Glomerular visceral epithelial cell (primary cell): ENCODE data around the gene ZFHX2.
"Not testable (repeated sequence)": the region's sequence is repeated elsewhere in the genome, so short reads cannot be mapped to it uniquely, and the experiment has no call there.

Source experiments
- DNase-seq: peaks from one replicate; pipeline ENCODE4 v3.0.0-alpha.2; 2016; ENCODE audit errors: extremely low spot score

ZFHX2 gene

DNA sequence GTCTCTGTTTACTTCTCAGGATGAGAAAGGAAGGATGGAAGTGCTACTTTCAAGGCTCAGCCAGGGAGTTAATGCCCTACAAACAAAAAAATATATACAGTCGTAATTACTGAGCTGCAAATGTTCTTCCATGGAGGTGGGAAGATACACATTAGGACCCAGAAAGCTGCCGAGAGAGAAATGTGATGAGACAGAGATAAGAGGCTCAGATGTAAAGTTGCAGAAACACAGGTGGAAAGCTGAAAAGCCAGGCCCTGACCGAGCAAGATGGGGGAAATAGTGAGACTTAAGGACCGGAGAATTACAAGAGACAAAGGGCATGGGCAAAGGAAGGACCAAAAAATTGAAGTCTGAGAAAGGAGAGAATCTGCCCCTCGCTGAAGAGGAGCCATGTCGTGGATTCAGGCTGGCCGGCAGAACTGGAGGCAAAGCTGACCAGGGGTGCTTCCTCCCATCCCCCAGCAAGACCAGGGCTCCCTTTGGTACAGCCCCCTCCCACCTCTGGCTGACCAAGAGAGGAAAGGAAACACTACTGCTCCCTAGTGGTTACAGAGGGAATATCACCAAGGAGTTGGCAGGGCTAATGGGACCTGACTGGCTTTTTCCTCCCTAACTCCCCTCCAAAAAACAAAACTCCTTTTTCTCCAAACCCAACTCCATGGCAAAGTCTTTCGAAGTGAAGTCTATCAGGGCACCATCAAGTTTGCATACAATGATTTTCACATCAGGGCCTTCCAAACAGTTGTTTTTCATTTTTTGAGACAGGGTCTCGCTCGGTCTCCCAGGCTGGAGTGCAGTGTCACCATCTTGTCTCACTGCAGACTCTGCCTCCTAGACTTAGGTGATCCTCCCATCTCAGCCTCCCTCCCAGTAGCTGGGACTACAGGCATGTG, 12.1 kb downstream of the ZFHX2 start:
- peak; percentile 47 for DNase-seq

GRCh38 chr14:23538785-23539184, 12.8 kb downstream of the ZFHX2 start:
- DNase-seq: no peak

DNA sequence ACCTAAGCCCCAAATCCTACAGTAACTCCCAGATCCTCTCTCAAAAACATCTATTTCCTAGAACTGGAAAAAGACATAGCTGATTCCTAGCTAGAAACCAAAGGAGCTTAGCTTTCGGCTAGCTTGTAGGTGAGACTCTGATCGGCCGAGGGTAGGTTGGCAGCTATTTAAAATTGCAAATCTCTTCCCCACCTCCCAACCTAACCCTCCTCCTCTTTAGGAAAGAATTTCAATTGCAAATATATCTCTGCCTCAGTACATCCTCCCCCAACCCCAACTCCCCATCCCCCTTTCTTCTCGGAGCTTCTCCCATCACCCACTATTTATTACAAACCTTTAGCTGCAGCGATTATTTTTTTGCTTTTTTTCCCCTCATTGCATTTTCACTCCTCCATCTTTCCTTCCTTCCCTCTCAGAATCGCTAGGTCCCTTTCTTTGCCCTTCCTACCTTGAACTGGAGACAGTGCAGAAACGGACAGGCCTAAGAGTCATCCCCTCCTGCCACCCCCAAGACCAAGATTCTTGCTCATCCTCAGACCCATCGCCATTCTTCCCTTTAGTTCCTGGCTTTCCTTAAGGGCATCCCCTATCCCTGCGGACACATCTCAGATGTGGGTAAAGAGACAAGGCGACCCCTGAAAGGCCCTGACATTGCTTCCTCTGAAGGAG, 13.4 kb downstream of the ZFHX2 start:
- DNase-seq: no peak

- no peak for DNase-seq
These were observed 14.1 kb downstream of the ZFHX2 start for GRCh38 chr14:23537351-23538049.

DNA sequence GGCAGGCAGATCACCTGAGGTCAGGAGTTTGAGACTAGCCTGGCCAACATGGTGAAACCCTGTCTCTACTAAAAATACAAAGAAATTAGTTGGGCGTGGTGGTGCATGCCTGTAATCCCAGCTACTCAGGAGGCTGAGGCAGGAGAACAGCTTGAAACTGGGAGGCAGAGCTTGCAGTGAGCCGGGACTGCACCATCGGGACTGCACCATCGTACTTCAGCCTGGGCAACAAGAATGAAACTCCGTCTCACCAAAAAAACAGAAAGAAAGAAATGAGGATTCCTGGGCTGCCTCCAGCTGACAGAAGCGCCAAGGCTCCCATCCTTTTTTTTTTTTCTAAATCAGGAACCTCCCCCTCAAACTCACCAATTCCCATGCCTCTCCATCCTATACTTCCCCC, 14.7 kb downstream of the ZFHX2 start:
- not testable (repeated sequence) for DNase-seq

GRCh38 chr14:23536494-23536893, 15.1 kb downstream of the ZFHX2 start:
- no peak for DNase-seq

GRCh38 chr14:23535943-23536342, 15.6 kb downstream of the ZFHX2 start:
- no peak for DNase-seq

DNA sequence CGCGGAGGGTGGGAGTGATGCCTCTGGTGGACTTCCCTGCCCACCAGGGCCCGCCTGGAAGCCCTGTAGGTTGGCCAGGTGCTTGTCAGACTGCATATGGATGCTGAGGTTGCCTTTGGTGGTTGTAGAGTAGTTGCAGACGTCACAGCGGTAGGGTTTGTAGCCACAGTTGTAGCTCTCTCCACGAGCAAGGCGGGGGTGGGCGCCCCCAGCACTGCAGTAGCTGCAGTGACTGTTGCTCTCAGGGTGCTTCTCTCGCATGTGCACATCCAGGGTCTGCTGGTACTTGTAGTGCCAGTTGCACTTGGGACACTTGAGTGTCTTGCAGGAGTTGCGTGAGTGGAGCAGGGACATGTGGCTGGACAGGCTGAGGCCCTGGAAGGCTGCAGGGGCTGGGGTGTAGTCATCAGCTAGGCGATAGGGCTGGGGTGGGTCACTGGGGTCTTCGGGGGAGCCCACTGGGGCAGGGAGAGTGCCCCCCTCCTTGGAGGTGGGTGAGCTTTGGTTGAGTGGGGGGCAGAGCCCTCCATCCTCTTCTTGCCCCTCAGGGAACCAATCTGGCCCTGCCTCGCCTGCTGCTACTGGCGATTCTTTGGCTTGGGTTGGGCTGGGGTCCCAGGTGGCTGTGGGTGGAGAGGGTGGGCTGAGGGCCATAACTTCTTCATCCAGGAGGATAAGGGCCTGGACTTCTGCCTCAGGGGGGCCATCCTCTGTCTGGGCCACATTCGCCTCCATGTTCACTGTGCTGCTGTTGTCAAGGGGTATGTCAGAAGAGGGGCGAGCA, 17.7 kb downstream of the ZFHX2 start:
- DNase-seq: no peak

DNA sequence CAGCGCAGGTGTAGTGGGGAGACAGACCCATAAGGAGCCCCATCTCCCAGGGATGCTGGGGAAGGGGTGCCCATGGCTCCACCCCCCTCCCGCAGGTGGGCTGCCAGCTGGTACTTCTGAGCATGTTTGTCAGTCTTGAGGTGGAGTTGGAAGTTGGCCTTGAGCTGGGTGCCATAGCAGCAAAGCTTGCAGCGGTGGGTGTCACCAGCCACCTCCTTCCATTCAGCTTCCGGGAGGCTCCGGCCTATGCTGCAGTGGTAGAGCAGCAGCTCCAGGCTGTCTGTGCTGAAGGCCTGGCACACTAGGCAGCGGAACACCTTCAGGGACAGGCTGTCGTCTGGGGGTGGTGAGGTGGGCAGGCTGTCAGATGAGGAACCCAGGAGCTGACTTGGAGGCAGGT, 18.9 kb downstream of the ZFHX2 start:
- DNase-seq: no peak

DNA sequence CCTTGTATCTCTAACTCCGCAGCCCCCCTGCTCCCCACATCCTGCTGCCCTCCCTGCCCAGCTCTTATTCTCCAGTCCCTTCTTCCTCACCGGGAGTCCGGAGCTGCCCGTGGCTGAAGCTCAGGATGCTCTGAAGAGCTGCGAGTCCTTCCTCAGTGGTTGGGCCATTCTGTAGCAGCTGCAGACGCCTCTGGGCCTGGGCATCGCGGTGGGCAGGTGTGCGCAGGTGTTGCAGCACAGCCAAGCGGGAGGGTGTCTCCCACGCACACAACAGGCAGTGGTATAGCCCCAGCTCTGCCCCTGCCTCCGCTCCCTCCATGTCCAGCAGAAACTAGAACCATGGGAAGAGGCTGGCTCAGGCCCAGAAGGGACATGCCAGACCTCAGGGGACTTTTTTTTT, 20.2 kb downstream of the ZFHX2 start:
- no peak for DNase-seq

DNA sequence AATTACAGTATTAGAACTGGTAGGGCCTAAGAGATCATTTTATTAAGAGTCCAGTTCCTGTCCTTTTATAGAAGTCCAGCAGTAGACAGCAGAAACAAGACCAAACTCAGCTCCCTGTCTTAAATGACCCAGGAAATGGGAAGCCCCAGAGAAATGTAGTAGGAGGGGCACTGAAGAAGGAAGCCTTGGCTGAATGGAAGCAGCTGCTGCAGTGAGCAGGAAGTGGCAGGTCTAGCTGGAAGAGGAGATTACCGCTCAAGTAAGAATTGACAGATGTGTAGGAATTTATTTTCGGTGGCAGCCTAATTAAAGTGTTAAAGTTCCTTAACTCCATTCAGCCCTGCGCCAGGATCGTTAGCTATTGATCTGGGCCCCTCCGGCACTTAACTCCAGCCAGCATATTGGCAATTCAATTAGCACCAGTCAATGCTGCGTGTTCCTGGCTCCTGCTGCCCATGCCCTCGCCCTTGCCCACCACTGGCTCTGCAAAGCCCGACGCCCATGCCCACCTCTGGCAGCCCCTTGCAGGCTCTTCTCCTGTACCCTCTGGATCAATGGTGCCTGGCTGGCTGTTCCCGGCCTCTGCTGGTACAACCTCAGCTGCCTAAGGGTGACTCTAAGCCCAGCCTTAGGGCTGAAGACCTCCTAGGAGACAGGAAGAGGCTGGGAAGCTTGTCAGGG, 21.1 kb downstream of the ZFHX2 start:
- no peak for DNase-seq

GRCh38 chr14:23529016-23529415, 22.5 kb downstream of the ZFHX2 start:
- DNase-seq: no peak

DNA sequence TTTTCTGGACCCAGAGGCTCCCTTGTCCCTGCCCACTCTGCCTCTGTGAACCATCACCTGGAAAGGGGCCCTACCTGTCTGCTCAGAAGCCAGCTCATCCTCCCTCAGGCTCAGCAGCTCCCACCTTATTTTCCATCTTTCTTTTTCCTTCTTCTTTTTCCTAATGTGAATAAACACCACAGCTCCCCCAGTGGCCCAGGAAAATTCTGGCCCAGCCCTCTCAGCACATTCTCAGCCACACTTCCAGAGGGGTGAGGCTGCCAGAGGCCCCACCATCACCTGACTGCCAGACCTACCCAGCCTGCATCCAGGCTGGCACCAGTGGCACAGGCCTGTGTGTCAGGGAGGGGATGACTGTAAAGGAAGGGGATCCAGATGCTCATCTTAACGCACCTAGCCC, 23.0 kb downstream of the ZFHX2 start:
- no peak for DNase-seq

- no peak for DNase-seq
These were observed 26.0 kb downstream of the ZFHX2 start for GRCh38 chr14:23525611-23526010.

DNA sequence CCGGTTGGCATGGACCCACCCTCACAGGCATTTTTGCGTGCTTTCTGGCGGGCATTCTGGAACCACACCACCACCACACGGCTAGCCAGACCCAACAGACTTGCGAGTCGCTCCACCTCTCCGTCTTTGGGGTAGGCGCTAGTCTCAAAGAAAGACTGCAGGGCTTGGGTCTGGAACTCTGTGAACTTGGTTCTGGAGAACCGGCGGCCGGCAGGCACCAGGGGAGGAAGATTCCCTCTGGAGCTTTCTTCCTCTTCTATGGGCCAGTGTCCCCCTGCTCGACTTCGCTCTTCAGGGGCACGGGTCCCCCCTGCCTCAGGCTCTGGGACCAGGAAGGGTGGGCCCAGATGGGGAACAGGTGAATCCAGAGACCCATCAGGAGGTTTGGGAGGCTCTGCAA, 26.6 kb downstream of the ZFHX2 start:
- DNase-seq: no peak

DNA sequence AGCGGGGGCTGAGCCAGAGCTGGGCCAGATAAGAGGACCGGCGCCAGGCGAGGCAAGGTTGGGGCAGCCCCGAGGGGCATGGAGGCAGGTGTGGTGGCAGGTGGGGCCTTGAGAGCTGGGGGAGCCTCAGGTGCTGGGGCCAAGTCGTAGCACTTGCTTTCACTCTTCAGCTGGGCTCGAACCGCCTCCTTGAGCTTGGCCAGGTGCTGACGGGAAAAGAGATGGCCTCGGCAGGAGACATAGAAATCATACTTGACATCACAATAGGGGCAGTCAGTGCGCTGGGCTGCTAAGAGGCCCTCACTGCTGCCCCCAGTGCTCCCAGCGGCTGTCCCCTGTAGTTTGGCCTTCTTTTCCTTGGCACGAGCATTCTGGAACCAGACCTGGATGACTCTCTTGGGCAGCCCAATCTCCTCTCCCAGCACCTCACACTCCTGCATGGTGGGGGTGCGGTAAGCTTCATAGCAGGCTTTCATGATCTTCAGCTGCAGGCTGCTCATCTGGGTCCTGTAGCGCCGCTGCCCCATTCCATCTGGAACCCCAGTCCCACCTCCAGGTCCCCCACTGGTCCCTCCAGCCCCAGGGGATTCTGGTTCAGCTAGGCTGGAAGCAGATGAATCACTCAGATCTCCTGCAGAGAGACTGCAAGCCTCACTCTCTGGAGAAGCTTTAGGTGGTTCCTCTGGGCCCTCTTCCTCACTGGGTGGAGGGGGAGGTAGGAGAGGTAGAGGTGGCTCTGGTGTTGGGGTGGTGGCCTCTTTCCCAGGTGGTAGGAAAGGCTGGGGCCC, 28.1 kb downstream of the ZFHX2 start:
- DNase-seq: no peak

GRCh38 chr14:23522643-23523198, 28.8 kb downstream of the ZFHX2 start:
- DNase-seq: no peak

GRCh38 chr14:23521785-23522640, 29.6 kb downstream of the ZFHX2 start:
- no peak for DNase-seq

DNA sequence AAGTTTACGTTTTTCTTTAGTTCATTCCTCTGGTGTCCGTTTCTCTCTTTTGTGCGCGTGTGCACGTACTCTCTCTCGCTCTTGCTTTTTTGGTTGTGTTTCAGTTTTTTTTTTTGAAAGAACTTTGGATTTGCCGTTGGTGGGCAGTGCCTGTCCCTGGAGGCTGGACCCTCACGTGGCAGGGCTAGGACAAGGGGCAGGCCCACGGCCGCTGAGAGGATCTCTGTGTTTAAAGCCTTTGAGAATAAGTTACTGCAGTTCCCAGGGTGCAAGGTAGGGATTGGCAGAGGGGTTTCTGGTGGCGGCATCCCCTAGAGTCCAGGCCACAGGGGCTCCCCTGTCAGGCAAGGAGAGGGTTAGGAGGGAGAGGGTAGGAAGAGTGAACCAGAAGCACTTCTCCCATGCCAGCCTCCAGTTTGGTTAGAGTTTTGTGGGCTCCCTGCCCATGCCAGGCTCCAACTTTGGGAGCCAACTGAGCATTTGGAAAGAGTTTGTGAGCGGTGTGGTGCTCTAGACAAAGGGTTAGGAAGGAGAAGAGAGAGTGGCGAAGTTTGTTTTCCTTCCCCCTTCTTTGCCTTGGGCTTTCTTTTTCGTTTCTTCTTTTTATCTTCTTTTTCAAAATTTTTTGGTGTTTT, 30.5 kb downstream of the ZFHX2 start:
- no peak for DNase-seq
